ENCODE measurements around the gene PAM. TPM values are rescaled to one million over a fixed set of nuclear protein-coding genes. Genes with fewer than 3 reads are reported as not detected.
A peak's percentile ranks its signal among the peaks of the same experiment; 100 is the strongest.

The PAM gene
- total RNA-seq, 4 donors from 2014 or later: 102 to 210 (median 172) TPM

DNA sequence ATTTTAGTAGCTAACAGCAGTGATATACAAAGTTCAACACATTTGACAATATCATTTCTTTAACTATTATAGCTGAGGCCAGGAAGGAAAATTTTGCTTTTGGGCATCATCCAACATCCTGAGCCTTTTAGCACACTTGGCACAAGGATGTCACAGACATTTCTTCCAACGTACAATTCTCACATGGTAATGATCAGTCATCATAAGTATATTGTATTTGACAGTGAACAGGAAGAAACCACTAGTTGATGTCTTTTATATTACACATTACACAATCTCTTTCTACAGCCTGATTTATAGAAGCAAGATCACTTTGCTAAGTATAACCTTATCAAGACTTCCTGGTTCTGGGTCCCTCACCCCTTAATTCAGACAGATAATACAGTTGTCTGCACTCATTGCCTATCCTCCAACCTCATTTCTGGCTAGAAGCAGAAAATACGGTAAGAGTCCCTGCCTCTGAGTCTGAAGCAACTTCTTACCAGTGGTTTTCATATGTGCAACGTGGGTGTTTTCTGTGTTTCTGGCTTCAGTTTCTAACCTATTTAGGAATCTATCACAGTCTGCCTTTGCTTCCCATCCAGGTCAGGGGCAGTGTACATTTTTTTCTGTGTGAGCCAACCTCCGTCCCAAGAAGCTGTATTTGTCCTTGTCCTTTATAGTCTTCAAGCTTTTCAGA is 167.8 kb downstream of the PAM start:
- TF ChIP-seq, protein P1, sequence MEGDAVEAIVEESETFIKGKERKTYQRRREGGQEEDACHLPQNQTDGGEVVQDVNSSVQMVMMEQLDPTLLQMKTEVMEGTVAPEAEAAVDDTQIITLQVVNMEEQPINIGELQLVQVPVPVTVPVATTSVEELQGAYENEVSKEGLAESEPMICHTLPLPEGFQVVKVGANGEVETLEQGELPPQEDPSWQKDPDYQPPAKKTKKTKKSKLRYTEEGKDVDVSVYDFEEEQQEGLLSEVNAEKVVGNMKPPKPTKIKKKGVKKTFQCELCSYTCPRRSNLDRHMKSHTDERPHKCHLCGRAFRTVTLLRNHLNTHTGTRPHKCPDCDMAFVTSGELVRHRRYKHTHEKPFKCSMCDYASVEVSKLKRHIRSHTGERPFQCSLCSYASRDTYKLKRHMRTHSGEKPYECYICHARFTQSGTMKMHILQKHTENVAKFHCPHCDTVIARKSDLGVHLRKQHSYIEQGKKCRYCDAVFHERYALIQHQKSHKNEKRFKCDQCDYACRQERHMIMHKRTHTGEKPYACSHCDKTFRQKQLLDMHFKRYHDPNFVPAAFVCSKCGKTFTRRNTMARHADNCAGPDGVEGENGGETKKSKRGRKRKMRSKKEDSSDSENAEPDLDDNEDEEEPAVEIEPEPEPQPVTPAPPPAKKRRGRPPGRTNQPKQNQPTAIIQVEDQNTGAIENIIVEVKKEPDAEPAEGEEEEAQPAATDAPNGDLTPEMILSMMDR (IDR thresholded peaks at IDR 0.05 in 4 of 5, conservative IDR thresholded peaks at IDR 0.05 in 1 of 5): no peak
- no peak for TF ChIP-seq POLR2A (IDR thresholded peaks at IDR 0.05)
- Histone ChIP-seq H3K36me3 (peaks cover 0 to 29% of the 10 kb centered on the region in 2 donors), H3K27me3 (no peaks in the 10 kb centered on the region), H3K27ac (no peak overlapping the region), H3K9me3 (no peaks in the 10 kb centered on the region), H3K4me3 (no peak overlapping the region), H3K4me1 (peaks cover 19 to 38% of the 10 kb centered on the region in 2 donors)
- in situ Hi-C loops (cut with MboI; ENCODE audit: low sequenced_read_pairs in 4 of 4): no loop called here
- DNase-seq (no peak), ATAC-seq (peak in 1 of 2 donors; percentile 9)
- intact Hi-C loops (cut with DNase I; ENCODE audit: low total_unique reads): no loop called here

DNA sequence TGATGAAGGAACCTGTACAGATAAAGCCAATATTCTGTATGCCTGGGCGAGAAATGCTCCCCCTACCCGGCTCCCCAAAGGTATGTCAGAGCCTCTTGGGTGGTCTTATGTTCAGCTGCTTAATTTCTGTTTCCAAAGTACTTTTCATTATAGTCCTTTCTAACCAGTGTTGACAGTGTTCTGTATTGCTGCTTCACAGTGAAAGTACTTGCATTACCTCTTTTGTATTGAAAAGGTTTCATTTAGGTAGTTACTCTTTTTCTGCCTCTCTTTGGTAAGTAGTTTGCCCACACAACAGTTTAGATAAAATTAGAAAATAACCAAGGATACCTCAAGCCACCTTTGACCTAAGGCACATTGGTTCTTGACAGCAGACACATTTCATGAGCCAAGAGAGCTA is 169.9 kb downstream of the PAM start:
- DNase-seq: no peak
- Histone ChIP-seq H3K4me1 (peaks cover 19 to 32% of the 10 kb centered on the region in 2 donors), H3K4me3 (no peak overlapping the region), H3K27ac (no peak overlapping the region), H3K9me3 (no peaks in the 10 kb centered on the region), H3K27me3 (no peaks in the 10 kb centered on the region), H3K36me3 (peaks cover 0 to 43% of the 10 kb centered on the region in 2 donors)
- ATAC-seq: no peak
- TF ChIP-seq, protein P1 (IDR thresholded peaks at IDR 0.05 in 4 of 5, conservative IDR thresholded peaks at IDR 0.05 in 1 of 5): no peak
- no peak for TF ChIP-seq POLR2A (IDR thresholded peaks at IDR 0.05)
- intact Hi-C loops (cut with DNase I; ENCODE audit: low total_unique reads) (no loop called here), in situ Hi-C loops (cut with MboI; ENCODE audit: low sequenced_read_pairs in 4 of 4) (no loop called here)

DNA sequence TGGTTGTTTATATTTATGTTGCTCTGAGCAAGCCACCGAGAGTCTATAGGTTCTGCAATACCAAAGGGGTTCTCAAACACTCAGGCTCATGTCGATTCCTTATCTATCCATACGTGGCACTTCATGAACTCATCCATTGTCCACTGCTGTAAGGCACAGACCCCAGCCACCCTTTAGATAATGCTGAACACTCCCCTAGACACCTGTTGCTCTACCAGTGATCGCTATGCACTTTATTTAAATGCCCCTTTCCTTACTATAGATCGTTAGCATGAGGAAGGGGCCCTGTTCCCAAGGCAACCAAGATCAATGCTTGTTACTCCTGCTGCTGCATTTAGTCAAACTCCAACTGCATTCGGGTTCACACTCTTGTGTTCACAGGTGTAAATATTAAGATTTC is 171.9 kb downstream of the PAM start:
- Histone ChIP-seq H3K27me3 (no peaks in the 10 kb centered on the region), H3K4me3 (no peak overlapping the region), H3K9me3 (no peaks in the 10 kb centered on the region), H3K27ac (no peak overlapping the region), H3K4me1 (peaks cover 8 to 16% of the 10 kb centered on the region in 2 donors), H3K36me3 (peaks cover 0 to 43% of the 10 kb centered on the region in 2 donors)
- TF ChIP-seq POLR2A (IDR thresholded peaks at IDR 0.05): no peak
- TF ChIP-seq, protein P1 (IDR thresholded peaks at IDR 0.05 in 4 of 5, conservative IDR thresholded peaks at IDR 0.05 in 1 of 5): no peak
- DNase-seq: no peak
- intact Hi-C loops (cut with DNase I; ENCODE audit: low total_unique reads): no loop called here
- in situ Hi-C loops (cut with MboI; ENCODE audit: low sequenced_read_pairs in 4 of 4): no loop called here
- ATAC-seq: no peak

DNA sequence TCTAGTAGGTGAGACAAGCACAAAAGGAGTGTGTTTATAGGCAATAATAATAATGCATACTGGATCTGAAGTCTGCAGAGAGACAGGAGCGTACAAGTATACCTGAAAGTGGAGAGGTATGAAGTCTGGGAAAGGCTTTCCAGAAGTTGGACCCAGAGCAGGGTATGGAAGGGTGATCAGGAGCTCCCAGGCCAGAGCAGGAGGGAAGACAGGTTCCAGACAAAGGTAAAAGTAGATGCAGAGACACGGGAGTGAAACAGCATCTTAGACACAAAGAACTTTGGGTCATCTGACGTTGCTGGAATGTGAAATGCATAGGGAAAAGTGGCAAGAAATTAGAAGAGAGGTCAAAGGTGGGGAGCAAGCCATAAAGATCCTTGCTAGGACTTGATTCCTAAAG is 175.1 kb downstream of the PAM start:
- H3K4me1 ChIP-seq: peaks cover 3 to 4% of the 10 kb centered on the region in 2 donors
- peaks cover 0 to 42% of the 10 kb centered on the region in 2 donors for H3K36me3 ChIP-seq
- H3K27ac ChIP-seq: no peak overlapping the region
- H3K4me3 ChIP-seq: no peak overlapping the region
- intact Hi-C loops (cut with DNase I; ENCODE audit: low total_unique reads): no loop called here
- TF ChIP-seq, protein P1 (IDR thresholded peaks at IDR 0.05 in 4 of 5, conservative IDR thresholded peaks at IDR 0.05 in 1 of 5): no peak
- no peak for TF ChIP-seq POLR2A (IDR thresholded peaks at IDR 0.05)
- in situ Hi-C loops (cut with MboI; ENCODE audit: low sequenced_read_pairs in 4 of 4): no loop called here
- no peaks in the 10 kb centered on the region for H3K27me3 ChIP-seq
- no peak for ATAC-seq
- H3K9me3 ChIP-seq: no peaks in the 10 kb centered on the region
- DNase-seq: no peak
